ENCODE data around the gene TBL1X. TPM values are rescaled to one million over a fixed set of nuclear protein-coding genes. Genes with fewer than 3 reads are reported as not detected.
A peak's percentile ranks its signal among the peaks of the same experiment; 100 is the strongest.

TBL1X gene
- total and polyA plus RNA-seq, 2 of the 13 experiments (the other 11 are each of a cell fraction or from before 2014, with no cell fraction given): 17.6 to 19.9 TPM

DNA sequence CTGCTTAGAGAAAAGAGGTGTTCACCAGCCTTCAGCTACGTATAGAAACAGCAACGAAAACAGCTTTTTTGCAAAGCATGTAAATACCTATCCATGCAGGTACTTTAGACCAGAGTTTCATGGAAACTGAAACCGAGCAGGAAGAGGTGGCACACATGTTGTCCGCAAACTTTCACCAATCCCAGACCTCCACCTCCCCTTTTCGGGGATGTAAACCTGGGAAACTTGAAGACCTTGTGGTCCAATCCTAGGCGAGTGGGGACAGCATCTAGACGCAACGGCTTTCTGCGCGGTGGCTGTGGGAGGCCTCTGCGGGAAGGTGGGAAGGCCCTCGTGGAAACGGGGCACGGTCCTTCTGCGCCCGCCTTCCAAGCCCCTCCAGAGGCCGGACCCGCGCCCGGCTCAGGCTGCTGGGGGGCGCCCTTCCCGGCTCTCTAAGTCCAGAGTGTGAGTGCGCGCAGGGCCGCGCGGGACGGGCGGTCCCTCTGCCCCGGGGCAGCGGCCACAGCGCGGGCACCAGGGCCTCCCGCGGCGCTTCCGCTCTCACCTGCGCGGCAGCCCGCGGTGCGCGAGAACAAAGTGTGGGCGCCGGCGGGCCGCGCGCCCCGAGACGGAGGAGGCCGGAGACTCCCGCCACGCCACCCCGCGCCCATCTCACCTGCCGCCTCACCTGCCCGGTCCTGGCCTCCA is 320.5 kb downstream of the TBL1X start:
- CTCF ChIA-PET (ENCODE audit: low intra/inter-chr PET ratio, low total read pairs): no interaction called here
- no peak for FAIRE-seq
- Histone ChIP-seq H3K36me3 (replicated peaks in 1 of 2; ENCODE audit: control insufficient read depth in 1 of 2, insufficient read depth in 2 of 2, low read length in 2 of 2) (no peaks in the 10 kb centered on the region), H3K4me1 (ENCODE audit: insufficient read depth, low read length) (peaks cover 22% of the 10 kb centered on the region), H3K27ac (ENCODE audit: extremely low read length, insufficient read depth, low read length) (no peak overlapping the region), H3K9ac (ENCODE audit: insufficient read depth, low read depth, low read length) (peak overlapping the region; percentile 63), H2AFZ (ENCODE audit: low read length) (no peak overlapping the region), H3K27me3 (ENCODE audit: control insufficient read depth in 1 of 2, insufficient read depth in 2 of 2, low read length in 2 of 2) (no peaks in the 10 kb centered on the region; a peak in 1 of 5 replicates), H3K9me3 (ENCODE audit: low read length) (no peaks in the 10 kb centered on the region), H3K4me2 (ENCODE audit: low read depth, low read length) (peak overlapping the region; percentile 66), H3K79me2 (ENCODE audit: insufficient read depth, low read length) (peaks cover 16% of the 10 kb centered on the region), H4K20me1 (ENCODE audit: insufficient read depth, low read length) (no peaks in the 10 kb centered on the region), H3K4me3 (replicated peaks in 1 of 3; ENCODE audit: insufficient read depth in 1 of 3, low read depth in 2 of 3, low read length in 3 of 3) (peak overlapping the region; percentile 52 to 76 (median 67); a peak in 5 of 6 replicates)
- ATAC-seq: peak; percentile 48
- no TSS peak for BruUV-seq (replicated peaks)
- intact Hi-C loops (cut with micrococcal nuclease; ENCODE audit: unreplicated experiment) (loop anchor here (5.0 kb wide), 1 partner anchor 62 kb away; no protein-coding TSS in a partner anchor), in situ Hi-C loops (cut with HindIII; ENCODE audit: extremely low pct_ligation_motif_present, low pct_unique_long_range_greater_than_20kb) (no loop called here)
- TF ChIP-seq, protein P1, sequence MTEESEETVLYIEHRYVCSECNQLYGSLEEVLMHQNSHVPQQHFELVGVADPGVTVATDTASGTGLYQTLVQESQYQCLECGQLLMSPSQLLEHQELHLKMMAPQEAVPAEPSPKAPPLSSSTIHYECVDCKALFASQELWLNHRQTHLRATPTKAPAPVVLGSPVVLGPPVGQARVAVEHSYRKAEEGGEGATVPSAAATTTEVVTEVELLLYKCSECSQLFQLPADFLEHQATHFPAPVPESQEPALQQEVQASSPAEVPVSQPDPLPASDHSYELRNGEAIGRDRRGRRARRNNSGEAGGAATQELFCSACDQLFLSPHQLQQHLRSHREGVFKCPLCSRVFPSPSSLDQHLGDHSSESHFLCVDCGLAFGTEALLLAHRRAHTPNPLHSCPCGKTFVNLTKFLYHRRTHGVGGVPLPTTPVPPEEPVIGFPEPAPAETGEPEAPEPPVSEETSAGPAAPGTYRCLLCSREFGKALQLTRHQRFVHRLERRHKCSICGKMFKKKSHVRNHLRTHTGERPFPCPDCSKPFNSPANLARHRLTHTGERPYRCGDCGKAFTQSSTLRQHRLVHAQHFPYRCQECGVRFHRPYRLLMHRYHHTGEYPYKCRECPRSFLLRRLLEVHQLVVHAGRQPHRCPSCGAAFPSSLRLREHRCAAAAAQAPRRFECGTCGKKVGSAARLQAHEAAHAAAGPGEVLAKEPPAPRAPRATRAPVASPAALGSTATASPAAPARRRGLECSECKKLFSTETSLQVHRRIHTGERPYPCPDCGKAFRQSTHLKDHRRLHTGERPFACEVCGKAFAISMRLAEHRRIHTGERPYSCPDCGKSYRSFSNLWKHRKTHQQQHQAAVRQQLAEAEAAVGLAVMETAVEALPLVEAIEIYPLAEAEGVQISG (CRISPR knock-in tag; IDR thresholded peaks at IDR 0.05): peak; percentile 12; the same call in 1 of the 2 replicates
- TF ChIP-seq, protein P2, sequence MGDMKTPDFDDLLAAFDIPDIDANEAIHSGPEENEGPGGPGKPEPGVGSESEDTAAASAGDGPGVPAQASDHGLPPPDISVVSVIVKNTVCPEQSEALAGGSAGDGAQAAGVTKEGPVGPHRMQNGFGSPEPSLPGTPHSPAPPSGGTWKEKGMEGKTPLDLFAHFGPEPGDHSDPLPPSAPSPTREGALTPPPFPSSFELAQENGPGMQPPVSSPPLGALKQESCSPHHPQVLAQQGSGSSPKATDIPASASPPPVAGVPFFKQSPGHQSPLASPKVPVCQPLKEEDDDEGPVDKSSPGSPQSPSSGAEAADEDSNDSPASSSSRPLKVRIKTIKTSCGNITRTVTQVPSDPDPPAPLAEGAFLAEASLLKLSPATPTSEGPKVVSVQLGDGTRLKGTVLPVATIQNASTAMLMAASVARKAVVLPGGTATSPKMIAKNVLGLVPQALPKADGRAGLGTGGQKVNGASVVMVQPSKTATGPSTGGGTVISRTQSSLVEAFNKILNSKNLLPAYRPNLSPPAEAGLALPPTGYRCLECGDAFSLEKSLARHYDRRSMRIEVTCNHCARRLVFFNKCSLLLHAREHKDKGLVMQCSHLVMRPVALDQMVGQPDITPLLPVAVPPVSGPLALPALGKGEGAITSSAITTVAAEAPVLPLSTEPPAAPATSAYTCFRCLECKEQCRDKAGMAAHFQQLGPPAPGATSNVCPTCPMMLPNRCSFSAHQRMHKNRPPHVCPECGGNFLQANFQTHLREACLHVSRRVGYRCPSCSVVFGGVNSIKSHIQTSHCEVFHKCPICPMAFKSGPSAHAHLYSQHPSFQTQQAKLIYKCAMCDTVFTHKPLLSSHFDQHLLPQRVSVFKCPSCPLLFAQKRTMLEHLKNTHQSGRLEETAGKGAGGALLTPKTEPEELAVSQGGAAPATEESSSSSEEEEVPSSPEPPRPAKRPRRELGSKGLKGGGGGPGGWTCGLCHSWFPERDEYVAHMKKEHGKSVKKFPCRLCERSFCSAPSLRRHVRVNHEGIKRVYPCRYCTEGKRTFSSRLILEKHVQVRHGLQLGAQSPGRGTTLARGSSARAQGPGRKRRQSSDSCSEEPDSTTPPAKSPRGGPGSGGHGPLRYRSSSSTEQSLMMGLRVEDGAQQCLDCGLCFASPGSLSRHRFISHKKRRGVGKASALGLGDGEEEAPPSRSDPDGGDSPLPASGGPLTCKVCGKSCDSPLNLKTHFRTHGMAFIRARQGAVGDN (CRISPR knock-in tag; IDR thresholded peaks at IDR 0.05): peak; percentile 41
- TF ChIP-seq ZNF816 (CRISPR knock-in tag; IDR thresholded peaks at IDR 0.05; ENCODE audit: borderline replicate concordance): no peak
- peak; percentile 28; the same call in 1 of the 2 replicates for TF ChIP-seq ZFX (CRISPR knock-in tag; IDR thresholded peaks at IDR 0.05; ENCODE audit: low read depth)
- TF ChIP-seq BHLHE40 (IDR thresholded peaks at IDR 0.05; ENCODE audit: low read length): no peak
- TF ChIP-seq GTF3A (CRISPR knock-in tag; conservative IDR thresholded peaks at IDR 0.05): no peak
- TF ChIP-seq KLF6 (CRISPR knock-in tag; IDR thresholded peaks at IDR 0.05): no peak
- TF ChIP-seq, protein P3, sequence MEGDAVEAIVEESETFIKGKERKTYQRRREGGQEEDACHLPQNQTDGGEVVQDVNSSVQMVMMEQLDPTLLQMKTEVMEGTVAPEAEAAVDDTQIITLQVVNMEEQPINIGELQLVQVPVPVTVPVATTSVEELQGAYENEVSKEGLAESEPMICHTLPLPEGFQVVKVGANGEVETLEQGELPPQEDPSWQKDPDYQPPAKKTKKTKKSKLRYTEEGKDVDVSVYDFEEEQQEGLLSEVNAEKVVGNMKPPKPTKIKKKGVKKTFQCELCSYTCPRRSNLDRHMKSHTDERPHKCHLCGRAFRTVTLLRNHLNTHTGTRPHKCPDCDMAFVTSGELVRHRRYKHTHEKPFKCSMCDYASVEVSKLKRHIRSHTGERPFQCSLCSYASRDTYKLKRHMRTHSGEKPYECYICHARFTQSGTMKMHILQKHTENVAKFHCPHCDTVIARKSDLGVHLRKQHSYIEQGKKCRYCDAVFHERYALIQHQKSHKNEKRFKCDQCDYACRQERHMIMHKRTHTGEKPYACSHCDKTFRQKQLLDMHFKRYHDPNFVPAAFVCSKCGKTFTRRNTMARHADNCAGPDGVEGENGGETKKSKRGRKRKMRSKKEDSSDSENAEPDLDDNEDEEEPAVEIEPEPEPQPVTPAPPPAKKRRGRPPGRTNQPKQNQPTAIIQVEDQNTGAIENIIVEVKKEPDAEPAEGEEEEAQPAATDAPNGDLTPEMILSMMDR (CRISPR knock-in tag; IDR thresholded peaks at IDR 0.05): peak; percentile 23
- no CpG with 5 or more reads among the region's 58 CpGs for WGBS (ENCODE audit: low lambda C conversion rate)
- POLR2A ChIA-PET: interaction anchor here (1.3 to 1.6 kb wide), 2 partner anchors 13 to 62 kb away, joined by 3 to 5 read pairs; no protein-coding TSS in a partner anchor
- DNase-seq (ENCODE audit: low spot score): no peak
